GM18507 (cell line): ENCODE measurements around the gene RHOD.

Source experiments
- DNase-seq: peaks from one replicate; pipeline ENCODE4 v3.0.0; 2011; ENCODE audit warnings: low read depth; ENCODE audit not compliant: insufficient read length; ENCODE audit errors: extremely low spot score
- FAIRE-seq: peaks from 2 replicates; lab custom pipeline; 2011; peaks lifted over from hg19 to GRCh38; lab: Jason Lieb, UNC

Gene RHOD

GRCh38 chr11:67056267-67057204 is at the start of gene RHOD:
Gene RHOD (plus strand): TSS chr11:67056847. CDS start chr11:67056903, 56 bp downstream.
- DNase-seq (no peak), FAIRE-seq (no peak)

GRCh38 chr11:67007126-67007525 is 49.5 kb upstream of the RHOD start:
- DNase-seq = no peak
- FAIRE-seq = no peak

- DNase-seq (no peak), FAIRE-seq (no peak)
These were observed 46.2 kb upstream of the RHOD start for GRCh38 chr11:67010296-67010905.

- DNase-seq (no peak), FAIRE-seq (no peak)
These were observed 43.1 kb upstream of the RHOD start for GRCh38 chr11:67013511-67014045.

- DNase-seq (no peak), FAIRE-seq (no peak)
These were observed 42.3 kb upstream of the RHOD start for GRCh38 chr11:67014343-67014742.

- DNase-seq (no peak), FAIRE-seq (no peak)
These were observed 41.6 kb upstream of the RHOD start for GRCh38 chr11:67015048-67015447.

- DNase-seq = no peak
- no peak for FAIRE-seq
These were observed 40.1 kb upstream of the RHOD start for GRCh38 chr11:67016550-67016949.

- FAIRE-seq = no peak
These were observed 35.7 kb upstream of the RHOD start for GRCh38 chr11:67020949-67021348.

GRCh38 chr11:67022341-67022933 is 34.2 kb upstream of the RHOD start:
- FAIRE-seq (no peak), DNase-seq (no peak)

More at GRCh38 chr11:67020949-67021348, 35.7 kb upstream of the RHOD start:
- DNase-seq = no peak

GRCh38 chr11:67022961-67023956 is 33.4 kb upstream of the RHOD start, which contains the start of gene SYT12:
Gene SYT12 (plus strand): TSS chr11:67023134. CDS start chr11:67030145, 7,011 bp downstream.
- FAIRE-seq (no peak), DNase-seq (no peak)

- DNase-seq = no peak
- FAIRE-seq = no peak
These were observed 32.7 kb upstream of the RHOD start for GRCh38 chr11:67023957-67024353.

- FAIRE-seq (peak; percentile 29), DNase-seq (no peak)
These were observed 32.2 kb upstream of the RHOD start for GRCh38 chr11:67024410-67024809.

GRCh38 chr11:67024966-67025365 is 31.7 kb upstream of the RHOD start:
- FAIRE-seq = no peak
- no peak for DNase-seq

- no peak for FAIRE-seq
- no peak for DNase-seq
These were observed 30.9 kb upstream of the RHOD start for GRCh38 chr11:67025750-67026149.

- FAIRE-seq (no peak), DNase-seq (no peak)
These were observed 29.7 kb upstream of the RHOD start for GRCh38 chr11:67026941-67027340.

GRCh38 chr11:67027483-67027930 is 29.1 kb upstream of the RHOD start:
- DNase-seq = no peak

GRCh38 chr11:67027943-67028542 is 28.6 kb upstream of the RHOD start:
- FAIRE-seq (peak; percentile 88), DNase-seq (no peak)

More at GRCh38 chr11:67027483-67027930, 29.1 kb upstream of the RHOD start:
- FAIRE-seq = no peak

GRCh38 chr11:67029146-67029545 is 27.5 kb upstream of the RHOD start:
- DNase-seq (no peak), FAIRE-seq (no peak)
